NCI-H2227 (cell line): Measurements from ENCODE around the gene CCDC122.
A peak's percentile ranks its signal among the peaks of the same experiment; 100 is the strongest.
"Not testable (repeated sequence)": the region's sequence is repeated elsewhere in the genome, so short reads cannot be mapped to it uniquely, and the experiment has no call there.

Experiments used
- DNase-seq: peaks from one replicate; lab custom pipeline; 2025; ENCODE audit not compliant: unreplicated experiment; lab: John Stamatoyannopoulos, UW

The CCDC122 gene

GRCh38 chr13:43877326-43877725 lies 2.2 kb downstream of the CCDC122 start:
- DNase-seq, result no peak

- DNase-seq, result no peak
Measured at GRCh38 chr13:43876366-43876765, 3.2 kb downstream of the CCDC122 start.

GRCh38 chr13:43874504-43875092 lies 4.9 kb downstream of the CCDC122 start:
- peak; percentile 10 for DNase-seq

- no peak for DNase-seq
Measured at GRCh38 chr13:43872181-43872580, 7.4 kb downstream of the CCDC122 start.

- no peak for DNase-seq
Measured at GRCh38 chr13:43865892-43866291, 13.6 kb downstream of the CCDC122 start.

GRCh38 chr13:43864921-43865320 lies 14.6 kb downstream of the CCDC122 start:
- no peak for DNase-seq

- no peak for DNase-seq
Measured at GRCh38 chr13:43861863-43862262, 17.7 kb downstream of the CCDC122 start.

- DNase-seq, result no peak
Measured at GRCh38 chr13:43852923-43853404, 26.6 kb downstream of the CCDC122 start.

- DNase-seq, result no peak
Measured at GRCh38 chr13:43850873-43851272, 28.7 kb downstream of the CCDC122 start.

- DNase-seq, result no peak
Measured at GRCh38 chr13:43848001-43848649, 31.4 kb downstream of the CCDC122 start.

GRCh38 chr13:43846496-43847158 lies 32.9 kb downstream of the CCDC122 start:
- no peak for DNase-seq

GRCh38 chr13:43838909-43839308 lies 40.6 kb downstream of the CCDC122 start:
- DNase-seq, result no peak

GRCh38 chr13:43835701-43836100 lies 43.8 kb downstream of the CCDC122 start:
- no peak for DNase-seq

- DNase-seq, result no peak
Measured at GRCh38 chr13:43831088-43831487, 48.5 kb downstream of the CCDC122 start.

- no peak for DNase-seq
Measured at GRCh38 chr13:43830497-43830881, 49.1 kb downstream of the CCDC122 start.

GRCh38 chr13:43824656-43825055 lies 54.9 kb downstream of the CCDC122 start:
- not testable (repeated sequence) for DNase-seq

- no peak for DNase-seq
Measured at GRCh38 chr13:43822969-43823368, 56.6 kb downstream of the CCDC122 start.

GRCh38 chr13:43816401-43816889 lies 63.1 kb downstream of the CCDC122 start:
- DNase-seq, result no peak

GRCh38 chr13:43815204-43815603 lies 64.3 kb downstream of the CCDC122 start:
- DNase-seq, result no peak

GRCh38 chr13:43808676-43809075 lies 70.9 kb downstream of the CCDC122 start:
- no peak for DNase-seq

- no peak for DNase-seq
Measured at GRCh38 chr13:43805681-43806128, 73.8 kb downstream of the CCDC122 start.

GRCh38 chr13:43805071-43805468 lies 74.5 kb downstream of the CCDC122 start:
- DNase-seq, result no peak
